LNCAP (cell line): ENCODE data around the gene ST8SIA5.

Experiments
- TF ChIP-seq, protein P1 (sequence below): fragments of 450-650 bp; IDR thresholded peaks from 2 replicates; pipeline ENCODE4 v1.5.1; 2017; ENCODE audit warnings: mild to moderate bottlenecking

The ST8SIA5 gene

DNA sequence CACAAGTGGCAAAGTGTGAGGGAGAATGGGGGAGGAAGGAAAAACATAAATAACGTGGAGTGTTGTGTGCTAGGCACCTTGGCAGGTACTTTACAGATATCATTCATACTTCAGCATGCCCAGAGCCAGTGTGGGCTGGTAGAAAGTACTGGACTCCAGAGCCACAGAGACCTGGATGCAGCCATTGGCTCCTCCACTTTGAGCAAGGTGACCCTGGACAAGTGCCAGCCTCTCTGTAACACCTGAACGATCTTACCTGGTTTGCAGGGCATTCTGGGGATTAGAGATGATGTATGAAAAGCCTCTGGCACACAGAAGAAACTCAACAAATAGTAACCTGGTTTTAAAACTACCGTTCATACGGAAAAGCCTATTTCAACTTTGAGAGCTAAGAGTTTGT lies 106.2 kb downstream of the ST8SIA5 start:
- TF ChIP-seq, protein P1, sequence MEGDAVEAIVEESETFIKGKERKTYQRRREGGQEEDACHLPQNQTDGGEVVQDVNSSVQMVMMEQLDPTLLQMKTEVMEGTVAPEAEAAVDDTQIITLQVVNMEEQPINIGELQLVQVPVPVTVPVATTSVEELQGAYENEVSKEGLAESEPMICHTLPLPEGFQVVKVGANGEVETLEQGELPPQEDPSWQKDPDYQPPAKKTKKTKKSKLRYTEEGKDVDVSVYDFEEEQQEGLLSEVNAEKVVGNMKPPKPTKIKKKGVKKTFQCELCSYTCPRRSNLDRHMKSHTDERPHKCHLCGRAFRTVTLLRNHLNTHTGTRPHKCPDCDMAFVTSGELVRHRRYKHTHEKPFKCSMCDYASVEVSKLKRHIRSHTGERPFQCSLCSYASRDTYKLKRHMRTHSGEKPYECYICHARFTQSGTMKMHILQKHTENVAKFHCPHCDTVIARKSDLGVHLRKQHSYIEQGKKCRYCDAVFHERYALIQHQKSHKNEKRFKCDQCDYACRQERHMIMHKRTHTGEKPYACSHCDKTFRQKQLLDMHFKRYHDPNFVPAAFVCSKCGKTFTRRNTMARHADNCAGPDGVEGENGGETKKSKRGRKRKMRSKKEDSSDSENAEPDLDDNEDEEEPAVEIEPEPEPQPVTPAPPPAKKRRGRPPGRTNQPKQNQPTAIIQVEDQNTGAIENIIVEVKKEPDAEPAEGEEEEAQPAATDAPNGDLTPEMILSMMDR, result no peak

DNA sequence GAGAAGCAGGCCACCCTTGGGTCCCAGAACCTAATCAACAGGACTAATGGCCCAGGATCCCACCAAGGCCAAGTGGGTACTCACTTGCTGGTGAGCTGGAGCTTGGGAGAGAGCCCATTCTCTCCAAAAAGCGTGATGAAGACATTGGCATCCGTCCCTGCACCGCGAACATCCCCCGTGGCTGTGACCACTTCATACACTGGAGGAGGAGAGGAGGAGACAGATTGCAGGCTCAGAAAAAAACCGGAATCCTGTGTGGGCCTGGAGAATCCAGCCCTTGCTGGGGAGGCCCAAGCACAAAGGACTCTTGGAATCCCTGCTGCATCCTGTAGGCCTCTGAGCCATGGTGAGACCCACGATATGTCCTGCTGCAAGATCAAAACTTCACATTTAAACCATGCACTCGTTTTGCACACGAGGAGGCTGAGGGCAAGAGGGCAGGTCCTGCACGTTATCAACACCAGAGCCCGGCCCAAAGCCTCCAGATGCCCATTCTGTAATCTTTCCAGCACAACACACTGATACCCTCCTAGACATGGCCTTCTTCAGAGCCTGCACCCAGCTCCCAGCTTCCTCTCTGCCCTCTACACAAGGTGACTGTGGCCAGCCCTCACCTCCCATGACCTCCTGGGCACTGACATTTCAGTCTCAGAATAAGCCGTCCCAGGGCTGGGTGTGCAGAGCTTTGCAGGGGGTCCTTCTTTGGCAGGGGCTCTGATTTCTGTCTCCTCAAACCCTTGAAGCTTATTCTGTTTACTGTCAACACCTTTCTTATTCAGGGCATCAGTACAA lies 107.6 kb downstream of the ST8SIA5 start:
- TF ChIP-seq, protein P1, result no peak

DNA sequence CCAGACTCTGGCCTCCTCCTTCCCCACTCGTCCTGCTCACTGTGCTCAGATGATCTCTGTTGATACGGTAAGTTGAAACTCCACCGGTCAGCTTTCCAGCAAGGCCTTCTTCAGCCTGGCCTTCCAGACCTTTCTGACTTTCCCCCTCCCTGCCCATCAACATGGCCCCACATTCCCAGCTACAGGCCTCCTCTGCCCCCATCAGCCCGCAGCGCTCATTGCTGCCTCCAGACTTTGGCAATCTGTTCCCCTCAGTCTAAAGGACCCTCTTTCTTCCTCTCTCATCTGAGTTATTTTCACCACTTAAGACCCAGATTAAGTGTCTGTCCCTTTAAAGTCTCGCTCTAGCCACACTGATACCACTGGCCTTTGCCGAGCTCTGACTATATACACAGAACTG lies 110.4 kb downstream of the ST8SIA5 start:
- TF ChIP-seq, protein P1, result no peak

DNA sequence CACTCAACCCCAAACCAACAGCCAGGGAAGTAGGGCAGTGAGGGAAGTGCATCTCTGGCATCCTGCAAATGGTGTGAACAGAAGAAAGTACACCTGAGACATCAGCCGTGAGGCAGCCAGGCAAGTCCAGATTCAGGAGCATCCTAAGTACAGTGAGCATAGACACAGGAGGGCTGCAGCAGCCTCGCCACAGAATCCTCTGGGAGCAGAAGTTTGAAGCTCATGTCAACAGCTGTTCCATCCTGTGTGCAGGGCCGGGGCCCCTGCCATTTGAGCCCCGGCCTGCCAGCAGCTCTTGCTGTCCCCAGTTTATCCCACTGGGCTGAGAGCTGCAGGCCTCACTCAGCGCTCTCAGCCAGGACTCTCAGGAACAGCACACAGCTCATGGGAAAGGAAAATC lies 114.3 kb downstream of the ST8SIA5 start:
- TF ChIP-seq, protein P1, result no peak

DNA sequence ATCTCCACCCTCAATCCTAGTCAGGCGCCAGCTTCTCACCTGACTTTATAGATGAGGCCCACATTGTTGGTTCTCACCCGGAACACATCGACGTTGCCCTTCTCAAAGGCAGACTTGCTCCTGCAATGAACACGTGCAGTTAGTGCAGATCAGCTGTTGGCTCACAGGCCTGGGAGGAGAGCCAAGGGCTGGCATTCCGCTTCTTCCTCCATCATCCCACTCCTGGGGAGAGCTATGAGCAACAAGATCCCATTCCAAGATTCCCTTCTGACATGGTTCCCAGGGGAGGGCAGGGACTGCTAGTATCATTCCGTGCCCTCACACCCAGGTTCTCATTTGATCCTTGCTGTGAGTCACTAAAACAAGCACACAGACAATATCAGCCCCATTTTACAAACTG lies 114.9 kb downstream of the ST8SIA5 start:
- TF ChIP-seq, protein P1, result no peak

DNA sequence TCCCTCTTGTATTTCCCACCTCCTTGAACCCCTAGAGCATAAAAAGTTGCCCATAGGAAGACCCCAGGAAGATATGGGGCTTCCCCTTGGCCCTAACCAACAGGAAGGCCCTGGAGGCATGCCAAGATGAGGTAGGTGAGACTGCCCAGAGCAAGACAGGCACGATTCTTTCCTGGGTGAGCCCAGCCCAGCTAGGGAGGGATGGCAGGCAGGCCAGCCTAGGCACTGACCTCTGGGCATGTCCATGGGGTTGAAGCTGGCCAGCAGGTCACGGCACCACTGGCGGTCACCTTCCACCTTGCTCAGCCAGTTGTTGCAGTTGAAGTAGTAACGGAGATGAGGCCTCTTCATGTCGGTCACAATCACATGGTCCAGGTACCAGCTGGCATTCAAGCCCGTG lies 117.5 kb downstream of the ST8SIA5 start:
- TF ChIP-seq, protein P1, result no peak

DNA sequence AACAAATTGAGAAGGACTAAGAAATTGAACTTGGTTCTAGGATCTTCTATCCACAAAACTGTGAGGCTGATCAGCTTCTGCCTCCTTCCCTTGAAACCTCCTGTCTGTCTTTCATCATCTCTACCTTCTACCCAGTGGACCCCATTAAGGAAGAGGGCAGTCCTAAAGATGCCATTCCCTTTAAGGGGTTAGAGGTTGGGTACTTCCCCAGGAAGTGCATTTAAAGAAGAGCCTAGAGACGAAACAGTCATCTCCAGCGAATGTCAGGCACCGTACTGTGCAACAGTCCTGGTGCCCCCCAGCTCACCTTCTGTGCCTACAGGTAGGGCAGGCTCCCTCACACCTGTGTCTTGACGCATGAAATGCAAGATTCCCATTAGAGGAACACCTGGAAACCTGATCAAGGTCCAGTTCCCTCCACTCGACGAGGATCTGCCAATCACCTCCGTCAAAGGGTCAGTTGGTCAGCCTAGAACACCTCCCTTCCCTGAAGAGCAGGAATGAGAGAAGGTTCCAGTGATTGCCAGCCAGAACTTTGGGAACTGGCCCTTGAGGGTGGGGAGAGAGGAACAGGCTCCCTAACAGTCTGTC lies 120.7 kb downstream of the ST8SIA5 start:
- TF ChIP-seq, protein P1, result no peak
